Sigmoid colon (tissue), 7 donors: Measurements from ENCODE around the gene HADHA. TPM values are rescaled to one million over a fixed set of nuclear protein-coding genes. Genes with fewer than 3 reads are reported as not detected.

ENCODE experiments used
- DNase-seq: peaks from one replicate; pipeline ENCODE4 v3.0.0-alpha.2; 2019
- H3K27ac ChIP-seq, 4 donors: fragments of 200-600 bp; sonication (generic); one replicate each; pipeline ENCODE4 v1.5.1; 2016 to 2019; ENCODE audit warnings: mild to moderate bottlenecking in 1 of 4
- H3K27me3 ChIP-seq, 3 donors: fragments of 200-600 bp; sonication (generic); one replicate each; pipeline ENCODE4 v1.5.1; 2019; ENCODE audit warnings: mild to moderate bottlenecking in 1 of 3
- H3K36me3 ChIP-seq, 4 donors: fragments of 200-600 bp; sonication (generic); one replicate each; pipeline ENCODE4 v1.5.1; 2016 to 2019
- H3K4me1 ChIP-seq, 4 donors: fragments of 200-600 bp; sonication (generic); one replicate each; pipeline ENCODE4 v1.5.1; 2017 to 2019
- H3K4me3 ChIP-seq, 4 donors: fragments of 200-600 bp; sonication (generic); one replicate each; pipeline ENCODE4 v1.5.1; 2017 to 2019; ENCODE audit warnings: mild to moderate bottlenecking in 2 of 4, moderate library complexity in 1 of 4
- H3K9me3 ChIP-seq, 4 donors: fragments of 200-600 bp in 3 of 4; sonication (generic) in 3 of 4; one replicate each; pipeline versions ENCODE4 v1.5.1 to v1.6.1; 2013 to 2019
- EP300 ChIP-seq, 4 donors: sonication (generic); formaldehyde crosslinking; IDR thresholded peaks; one replicate each; pipeline ENCODE4 v1.6.1; 2017; ENCODE audit warnings: antibody characterized with exemption in 4 of 4
- POLR2A ChIP-seq, 2 donors: fragments of 450-650 bp; IDR thresholded peaks; one replicate each; pipeline ENCODE4 v1.6.1; 2016; ENCODE audit warnings: antibody characterized with exemption in 2 of 2, mild to moderate bottlenecking in 2 of 2, moderate library complexity in 2 of 2
- POLR2AphosphoS5 ChIP-seq, 4 donors: sonication (generic); formaldehyde crosslinking; IDR thresholded peaks; one replicate each; pipeline ENCODE4 v1.6.1; 2017; ENCODE audit warnings: antibody characterized with exemption in 4 of 4
- WGBS, 2 donors: extraction: QIAGEN DNeasy Blood & Tissue Kit; methylation state at CpG; one replicate each; pipeline ENCODE4 v1.1.7; 2013; 5-methylcytosine and 5-hydroxymethylcytosine counted together
- intact Hi-C: fragments of 100-400 bp; cut with DNase I; formaldehyde crosslinking; loops from one replicate; pipeline ENCODE4 v1.15.1; 2023
- polyA plus RNA-seq, 3 donors: library from polyadenylated mRNA; stranded (reverse); fragments of 200-250 nt; gene quantifications; one replicate each; pipeline ENCODE4 v1.2.3, GENCODE V29; 2013
- total RNA-seq, 4 donors: library from RNA; depleted of rRNA; stranded (reverse); fragments of >200 nt; gene quantifications; one replicate each; pipeline ENCODE4 v1.1.0, GENCODE V29; 2016
- TF ChIP-seq, protein P1 (sequence below), 4 experiments: fragments of 450-650 bp in 3 of 4; fragments of 200-600 bp in 1 of 4; IDR thresholded peaks; one replicate each; pipeline ENCODE4 v1.5.1; 2016 to 2019; ENCODE audit warnings: antibody characterized with exemption in 4 of 4, mild to moderate bottlenecking in 3 of 4, moderate library complexity in 2 of 4
- donor health status: healthy with polysubstance abuse.
- donor health status: Bipolar disorder and iron deficiency.
- donor health status: healthy.

The HADHA gene
- total and polyA plus RNA-seq, 7 donors, result 96.7 to 148 (median 122) TPM

DNA sequence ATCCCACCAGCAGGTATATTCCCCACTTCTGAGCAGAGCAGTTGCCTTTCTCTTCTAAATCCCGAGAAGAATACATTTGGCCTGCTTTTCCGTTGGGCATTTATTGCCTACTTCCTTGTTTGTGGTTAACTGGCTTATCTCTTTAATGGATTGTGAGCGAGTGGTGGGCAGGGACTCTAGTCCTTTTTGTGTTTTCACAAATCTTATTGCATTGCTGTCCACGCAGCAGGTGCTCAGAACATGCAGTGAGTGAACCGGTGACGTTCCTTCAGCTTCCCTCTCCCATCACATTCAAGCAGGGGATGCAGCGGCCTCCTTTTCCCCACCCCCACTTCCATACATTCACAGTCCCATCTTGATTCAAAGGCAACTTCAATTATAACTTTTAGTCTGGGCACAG, 100.4 kb downstream of the HADHA start:
- H3K27me3 ChIP-seq, result peaks cover 0 to 13% (median 0%) of the 10 kb centered on the region in 3 donors
- no peak overlapping the region for H3K4me3 ChIP-seq
- intact Hi-C loops, result loop anchor here (2.0 to 10.0 kb wide), 3 partner anchors 153 to 289 kb away; partner anchors contain the start of gene KIF3C
- H3K36me3 ChIP-seq, result no peaks in the 10 kb centered on the region
- 11 to 45% methylated on average over 7 of the region's 7 CpGs for WGBS, 2 donors
- H3K4me1 ChIP-seq, result no peaks in the 10 kb centered on the region
- no peak overlapping the region for H3K27ac ChIP-seq
- no peaks in the 10 kb centered on the region for H3K9me3 ChIP-seq
- DNase-seq, result no peak
- TF ChIP-seq, protein P1, sequence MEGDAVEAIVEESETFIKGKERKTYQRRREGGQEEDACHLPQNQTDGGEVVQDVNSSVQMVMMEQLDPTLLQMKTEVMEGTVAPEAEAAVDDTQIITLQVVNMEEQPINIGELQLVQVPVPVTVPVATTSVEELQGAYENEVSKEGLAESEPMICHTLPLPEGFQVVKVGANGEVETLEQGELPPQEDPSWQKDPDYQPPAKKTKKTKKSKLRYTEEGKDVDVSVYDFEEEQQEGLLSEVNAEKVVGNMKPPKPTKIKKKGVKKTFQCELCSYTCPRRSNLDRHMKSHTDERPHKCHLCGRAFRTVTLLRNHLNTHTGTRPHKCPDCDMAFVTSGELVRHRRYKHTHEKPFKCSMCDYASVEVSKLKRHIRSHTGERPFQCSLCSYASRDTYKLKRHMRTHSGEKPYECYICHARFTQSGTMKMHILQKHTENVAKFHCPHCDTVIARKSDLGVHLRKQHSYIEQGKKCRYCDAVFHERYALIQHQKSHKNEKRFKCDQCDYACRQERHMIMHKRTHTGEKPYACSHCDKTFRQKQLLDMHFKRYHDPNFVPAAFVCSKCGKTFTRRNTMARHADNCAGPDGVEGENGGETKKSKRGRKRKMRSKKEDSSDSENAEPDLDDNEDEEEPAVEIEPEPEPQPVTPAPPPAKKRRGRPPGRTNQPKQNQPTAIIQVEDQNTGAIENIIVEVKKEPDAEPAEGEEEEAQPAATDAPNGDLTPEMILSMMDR (IDR thresholded peaks at IDR 0.05), result no peak
- no peak for TF ChIP-seq POLR2A (IDR thresholded peaks at IDR 0.05)
- TF ChIP-seq EP300 (IDR thresholded peaks at IDR 0.05), result no peak
- TF ChIP-seq POLR2AphosphoS5 (IDR thresholded peaks at IDR 0.05), result no peak

DNA sequence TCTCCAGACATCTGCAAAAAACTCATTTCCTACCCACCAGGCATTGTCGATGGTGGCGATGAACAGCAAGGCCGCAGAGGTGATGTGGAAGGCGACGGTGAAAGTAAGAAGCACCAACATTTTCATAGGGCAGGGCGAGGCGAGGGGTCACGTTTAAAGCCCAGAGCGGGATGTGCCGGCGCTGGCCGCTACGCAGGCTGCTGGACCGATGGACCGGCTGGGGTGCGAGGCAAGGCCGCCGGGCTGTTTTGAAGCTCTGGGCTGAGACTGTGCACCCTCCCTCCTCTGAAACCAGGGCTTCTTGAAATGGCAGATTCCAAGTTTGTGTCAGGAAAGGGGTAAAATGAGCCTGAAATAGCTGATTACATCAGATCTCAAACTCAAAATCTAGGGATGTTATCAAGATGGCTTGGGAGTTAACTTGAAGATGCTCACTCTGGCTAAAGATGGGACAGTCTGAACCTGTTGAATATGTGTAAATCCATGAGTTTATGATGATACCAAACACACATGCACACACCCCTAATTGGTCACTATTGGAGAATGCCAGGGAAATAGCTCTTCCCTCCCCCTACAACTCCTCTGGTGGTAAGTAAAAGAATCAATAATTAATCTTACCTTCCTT, 103.2 kb downstream of the HADHA start:
- no peak for DNase-seq
- TF ChIP-seq POLR2AphosphoS5 (IDR thresholded peaks at IDR 0.05) (peak in 1 of 4 donors; percentile 26), EP300 (IDR thresholded peaks at IDR 0.05) (no peak)
- Histone ChIP-seq H3K4me1 (no peaks in the 10 kb centered on the region), H3K9me3 (no peaks in the 10 kb centered on the region), H3K4me3 (no peak overlapping the region), H3K36me3 (peaks cover 0 to under 1% (median 0%) of the 10 kb centered on the region in 4 donors), H3K27me3 (no peaks in the 10 kb centered on the region), H3K27ac (no peak overlapping the region)
- 91 to 92% methylated on average over 18 of the region's 18 CpGs for WGBS, 2 donors
- intact Hi-C loops, result loop anchor here (10.0 kb wide), 1 partner anchor 286 kb away; no protein-coding TSS in a partner anchor

Other genes starting within 250 kb of the HADHA start
- gene RAB10, start 210.5 kb downstream of the HADHA start, total RNA-seq, result 100 to 1,000 TPM in 2 of 4 donors, 10 to 100 TPM in 2; 92.0 to 116 (median 98.9) TPM
- gene RAB10, start 210.5 kb downstream of the HADHA start, polyA plus RNA-seq, result 10 to 100 TPM; 57.1 to 78.8 (median 67.1) TPM
- gene GAREM2, start 71.5 kb downstream of the HADHA start, total RNA-seq, result 1 to 10 TPM; 1.1 to 4.4 (median 2.1) TPM
- gene GAREM2, start 71.5 kb downstream of the HADHA start, polyA plus RNA-seq, result 10 to 100 TPM in 1 of 3 donors, 1 to 10 TPM in 2; 2.1 to 11.6 (median 2.4) TPM
- gene HADHB, start 307 bp upstream of the HADHA start, total RNA-seq, result 100 to 1,000 TPM in 3 of 4 donors, 10 to 100 TPM in 1; 82.8 to 147 (median 119) TPM
- 100 to 1,000 TPM in 2 of 3 donors, 10 to 100 TPM in 1; 93.3 to 212 (median 120) TPM for gene HADHB, start 307 bp upstream of the HADHA start, polyA plus RNA-seq
- gene SELENOI, start 101.5 kb upstream of the HADHA start, total RNA-seq, result 10 to 100 TPM in 1 of 4 donors, 1 to 10 TPM in 3; 6.6 to 11.0 (median 8.9) TPM
- gene SELENOI, start 101.5 kb upstream of the HADHA start, polyA plus RNA-seq, result 1 to 10 TPM; 1.2 to 9.9 (median 1.6) TPM
- gene ADGRF3, start 102.2 kb upstream of the HADHA start, total RNA-seq, result under 1 TPM in 1 of 4 donors, not detected in 3; 0.28 TPM
- under 1 TPM in 2 of 3 donors, not detected in 1; 0.26 to 0.60 TPM for gene ADGRF3, start 102.2 kb upstream of the HADHA start, polyA plus RNA-seq
- gene DRC1, start 157.3 kb upstream of the HADHA start, total RNA-seq, result under 1 TPM in 1 of 4 donors, not detected in 3; 0.54 TPM
- gene DRC1, start 157.3 kb upstream of the HADHA start, polyA plus RNA-seq, result under 1 TPM in 1 of 3 donors, not detected in 2; 0.06 TPM
- gene OTOF, start 233.5 kb upstream of the HADHA start, total RNA-seq, result under 1 TPM in 1 of 4 donors, not detected in 3; 0.71 TPM
- under 1 TPM in 1 of 3 donors, not detected in 2; 0.32 TPM for gene OTOF, start 233.5 kb upstream of the HADHA start, polyA plus RNA-seq